Duodenal mucosa (tissue), 2 donors: ENCODE results near the gene ARHGAP40.
A peak's percentile ranks its signal among the peaks of the same experiment; 100 is the strongest.

Source experiments
- H3K27ac ChIP-seq: one replicate; pipeline ENCODE4 v1.7.0; 2013; ENCODE audit warnings: low read depth, low read length
- H3K27me3 ChIP-seq, 2 donors: one replicate each; pipeline ENCODE4 v1.7.0; 2013; ENCODE audit warnings: low read length in 2 of 2, control low read depth in 1 of 2; ENCODE audit not compliant: insufficient read depth in 2 of 2, control insufficient read depth in 1 of 2
- H3K36me3 ChIP-seq, 2 donors: one replicate each; pipeline ENCODE4 v1.7.0; 2013; ENCODE audit warnings: low read length in 2 of 2, control low read depth in 1 of 2; ENCODE audit not compliant: insufficient read depth in 2 of 2, control insufficient read depth in 1 of 2
- H3K4me1 ChIP-seq, 2 donors: one replicate each; pipeline ENCODE4 v1.7.0; 2013; ENCODE audit warnings: low read length in 2 of 2, control low read depth in 1 of 2; ENCODE audit not compliant: insufficient read depth in 2 of 2, control insufficient read depth in 1 of 2
- H3K4me3 ChIP-seq, 2 donors: one replicate each; pipeline ENCODE4 v1.7.0; 2013; ENCODE audit warnings: low read length in 2 of 2, low read depth in 1 of 2
- H3K9ac ChIP-seq, 2 donors: one replicate each; pipeline ENCODE4 v1.7.0; 2013; ENCODE audit warnings: low read length in 2 of 2, low read depth in 1 of 2
- H3K9me3 ChIP-seq, 2 donors: one replicate each; pipeline ENCODE4 v1.7.0; 2013; ENCODE audit warnings: low read length in 2 of 2, control low read depth in 1 of 2; ENCODE audit not compliant: control insufficient read depth in 1 of 2

The ARHGAP40 gene

DNA sequence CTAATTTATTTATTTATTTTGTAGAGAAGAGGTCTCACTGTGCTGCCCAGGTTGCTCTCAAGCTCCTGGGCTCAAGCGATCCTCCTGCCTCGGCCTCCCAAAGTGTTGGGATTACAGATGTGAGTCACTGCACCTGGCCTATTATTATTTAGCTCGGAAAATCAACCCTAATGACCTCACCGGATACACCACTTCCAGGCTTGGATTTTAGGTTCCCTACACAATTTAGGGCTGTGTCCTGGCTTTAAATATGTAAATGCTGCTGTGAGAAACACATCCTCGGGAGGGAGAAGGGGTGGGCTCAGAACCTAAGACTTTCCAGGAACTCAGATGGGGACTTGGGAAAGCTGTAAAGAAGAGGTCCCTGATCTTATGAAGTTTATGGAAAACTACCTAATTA lies 71.7 kb downstream of the ARHGAP40 start:
- H3K36me3 ChIP-seq, result no peaks in the 10 kb centered on the region
- no peak overlapping the region for H3K27ac ChIP-seq
- H3K9ac ChIP-seq, result no peak overlapping the region
- peaks cover 5 to 6% of the 10 kb centered on the region in 2 donors for H3K4me1 ChIP-seq
- peak overlapping the region; percentile 56 to 58 for H3K4me3 ChIP-seq
- no peaks in the 10 kb centered on the region for H3K9me3 ChIP-seq
- H3K27me3 ChIP-seq, result peaks cover 30 to 32% of the 10 kb centered on the region in 2 donors

- Histone ChIP-seq H3K9me3 (no peaks in the 10 kb centered on the region), H3K9ac (peak overlapping the region in 1 of 2 donors; percentile 33), H3K27me3 (peaks cover 30 to 32% of the 10 kb centered on the region in 2 donors), H3K36me3 (no peaks in the 10 kb centered on the region), H3K4me1 (peaks cover 5 to 6% of the 10 kb centered on the region in 2 donors), H3K4me3 (peak overlapping the region; percentile 56 to 58), H3K27ac (no peak overlapping the region)
Observed at GRCh38 chr20:38673725-38674091, 72.1 kb downstream of the ARHGAP40 start.

DNA sequence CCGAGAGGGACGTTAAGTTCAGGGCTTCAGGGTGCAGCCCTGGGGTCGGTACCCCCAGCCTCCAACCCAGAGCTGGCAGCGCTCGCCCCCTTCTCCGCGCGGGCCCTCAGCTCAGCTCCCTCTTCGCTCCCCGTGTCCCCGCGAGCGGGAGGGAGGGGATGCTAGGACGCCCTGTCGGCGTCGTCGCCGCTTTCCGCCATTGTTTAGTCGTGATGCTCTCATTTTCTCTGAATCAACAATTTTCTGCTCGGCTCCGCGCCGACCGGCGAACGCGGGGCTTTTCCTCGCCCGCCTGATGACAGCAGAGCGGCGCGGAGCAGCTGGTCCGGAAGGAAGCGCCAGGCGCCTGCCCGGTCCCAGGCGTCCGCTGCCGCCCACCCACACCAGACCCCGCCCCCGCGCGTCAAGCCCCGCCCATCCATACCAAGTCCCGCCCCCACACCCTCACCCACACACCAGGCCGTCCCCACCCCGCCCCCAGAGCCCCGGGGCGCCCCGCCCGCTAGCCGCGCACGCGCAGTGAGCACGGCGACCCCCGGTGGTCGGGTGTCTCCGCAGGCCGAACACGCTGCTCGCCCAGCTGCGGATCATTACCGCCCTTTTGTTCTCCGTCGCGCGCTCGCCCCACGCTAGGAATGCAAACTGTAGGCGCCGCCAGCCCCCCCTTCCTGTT lies 72.6 kb downstream of the ARHGAP40 start:
- Histone ChIP-seq H3K27me3 (peaks cover 26 to 32% of the 10 kb centered on the region in 2 donors), H3K4me3 (peak overlapping the region; percentile 56 to 58), H3K9ac (peak overlapping the region in 1 of 2 donors; percentile 33), H3K27ac (no peak overlapping the region), H3K36me3 (no peaks in the 10 kb centered on the region), H3K9me3 (no peaks in the 10 kb centered on the region), H3K4me1 (peaks cover 5 to 6% of the 10 kb centered on the region in 2 donors)

GRCh38 chr20:38674765-38675133 lies 73.1 kb downstream of the ARHGAP40 start:
- Histone ChIP-seq H3K4me1 (peaks cover 5 to 6% of the 10 kb centered on the region in 2 donors), H3K9me3 (no peaks in the 10 kb centered on the region), H3K9ac (no peak overlapping the region), H3K36me3 (no peaks in the 10 kb centered on the region), H3K27me3 (peaks cover 26 to 32% of the 10 kb centered on the region in 2 donors), H3K27ac (no peak overlapping the region), H3K4me3 (no peak overlapping the region)

DNA sequence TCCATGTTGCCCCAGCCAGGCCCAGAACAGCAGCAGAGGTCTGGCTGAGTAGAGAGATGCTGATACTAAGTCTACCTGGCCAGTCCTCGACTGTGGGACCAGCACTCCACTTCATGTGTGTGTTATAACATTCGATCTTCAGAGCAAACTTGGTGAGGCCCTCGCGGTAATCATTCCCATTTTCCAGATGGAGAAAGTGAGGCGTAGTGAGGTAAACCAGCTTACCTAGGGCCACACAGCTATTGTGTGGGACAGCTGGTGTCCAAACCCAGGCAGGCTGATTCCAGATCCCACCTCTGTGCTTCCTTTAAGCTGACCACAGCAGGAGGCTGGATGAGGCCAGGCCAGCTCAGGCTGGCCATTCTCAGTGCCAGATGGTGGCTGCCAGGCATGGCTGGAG lies 75.0 kb downstream of the ARHGAP40 start:
- no peaks in the 10 kb centered on the region for H3K36me3 ChIP-seq
- peaks cover 19 to 30% of the 10 kb centered on the region in 2 donors for H3K27me3 ChIP-seq
- no peak overlapping the region for H3K9ac ChIP-seq
- H3K9me3 ChIP-seq, result no peaks in the 10 kb centered on the region
- H3K4me1 ChIP-seq, result peaks cover 5 to 6% of the 10 kb centered on the region in 2 donors
- H3K27ac ChIP-seq, result no peak overlapping the region
- H3K4me3 ChIP-seq, result no peak overlapping the region

DNA sequence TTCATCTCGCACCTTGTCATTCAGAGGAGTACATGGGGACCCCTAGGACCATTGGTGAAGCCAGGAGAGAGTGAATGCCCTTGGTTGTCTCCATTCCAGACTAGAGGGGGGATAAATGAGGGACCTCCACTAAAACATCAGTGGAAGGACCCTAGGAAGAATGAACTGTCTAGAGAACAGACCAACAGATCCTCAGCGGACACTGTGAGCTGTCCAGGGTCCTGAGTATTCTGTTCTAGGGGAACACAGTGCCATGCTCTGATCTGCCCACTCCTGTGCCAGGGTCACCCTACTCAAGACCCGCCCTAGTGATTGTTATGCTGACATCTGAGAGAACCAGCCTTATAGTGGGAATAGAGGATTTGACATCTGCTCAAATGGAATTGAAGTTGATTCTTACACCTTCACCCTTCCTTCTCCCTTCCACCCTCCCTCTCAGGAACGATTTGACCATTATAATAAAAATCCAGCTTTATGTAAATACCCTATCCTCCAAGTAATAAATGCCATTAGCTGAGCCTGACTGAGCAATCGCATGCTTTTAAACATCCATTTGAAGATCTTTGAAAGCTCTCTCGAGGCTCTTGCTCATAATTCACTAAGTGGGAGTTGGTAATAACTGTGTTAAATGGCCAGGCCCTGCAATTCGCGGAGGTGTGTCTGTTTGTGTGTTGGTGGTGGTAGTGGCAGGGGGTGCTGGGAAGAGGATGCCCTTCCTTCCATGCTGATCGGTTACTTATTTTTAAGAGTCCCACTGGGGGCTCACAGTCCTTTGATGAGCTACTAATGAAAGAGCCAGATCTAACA lies 79.1 kb downstream of the ARHGAP40 start:
- Histone ChIP-seq H3K27ac (no peak overlapping the region), H3K4me1 (no peaks in the 10 kb centered on the region), H3K27me3 (no peaks in the 10 kb centered on the region), H3K36me3 (no peaks in the 10 kb centered on the region), H3K4me3 (no peak overlapping the region), H3K9me3 (no peaks in the 10 kb centered on the region), H3K9ac (no peak overlapping the region)

GRCh38 chr20:38685271-38685670 lies 83.7 kb downstream of the ARHGAP40 start:
- no peaks in the 10 kb centered on the region for H3K9me3 ChIP-seq
- no peaks in the 10 kb centered on the region for H3K4me1 ChIP-seq
- H3K4me3 ChIP-seq, result no peak overlapping the region
- H3K27ac ChIP-seq, result no peak overlapping the region
- H3K9ac ChIP-seq, result no peak overlapping the region
- no peaks in the 10 kb centered on the region for H3K36me3 ChIP-seq
- H3K27me3 ChIP-seq, result peaks cover 0 to 3% of the 10 kb centered on the region in 2 donors

DNA sequence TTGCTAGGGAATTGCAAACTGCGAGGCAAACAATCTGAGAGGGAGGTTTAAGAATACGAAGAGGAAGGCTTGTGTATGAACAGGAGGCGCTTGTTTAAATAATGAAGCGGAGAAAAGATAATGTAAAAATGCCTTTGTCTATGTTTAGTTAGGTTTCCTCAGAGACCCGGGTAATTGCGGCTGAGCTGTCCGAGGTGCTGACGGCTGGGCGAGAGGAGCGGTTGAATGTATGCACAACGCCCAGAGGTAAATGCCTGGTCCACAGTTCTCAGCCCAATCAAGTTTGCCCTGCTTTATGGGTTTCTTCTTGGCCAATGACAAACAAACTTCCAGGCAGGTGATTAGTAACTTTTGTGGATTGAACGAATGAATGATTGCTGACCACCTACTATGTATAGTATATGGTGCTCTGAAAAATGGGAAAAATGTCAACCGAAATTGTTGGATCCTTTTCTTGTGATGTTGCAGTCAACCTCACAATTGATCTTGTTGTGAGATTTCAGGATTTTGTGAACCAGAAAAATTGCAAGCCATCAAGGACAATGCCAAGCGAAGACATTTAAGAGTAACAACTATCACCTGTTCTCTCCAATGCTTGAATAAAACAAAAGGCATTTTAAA lies 84.4 kb downstream of the ARHGAP40 start:
- Histone ChIP-seq H3K27me3 (peaks cover 0 to 3% of the 10 kb centered on the region in 2 donors), H3K4me3 (no peak overlapping the region), H3K9me3 (no peaks in the 10 kb centered on the region), H3K4me1 (no peaks in the 10 kb centered on the region), H3K9ac (no peak overlapping the region), H3K27ac (no peak overlapping the region), H3K36me3 (no peaks in the 10 kb centered on the region)

DNA sequence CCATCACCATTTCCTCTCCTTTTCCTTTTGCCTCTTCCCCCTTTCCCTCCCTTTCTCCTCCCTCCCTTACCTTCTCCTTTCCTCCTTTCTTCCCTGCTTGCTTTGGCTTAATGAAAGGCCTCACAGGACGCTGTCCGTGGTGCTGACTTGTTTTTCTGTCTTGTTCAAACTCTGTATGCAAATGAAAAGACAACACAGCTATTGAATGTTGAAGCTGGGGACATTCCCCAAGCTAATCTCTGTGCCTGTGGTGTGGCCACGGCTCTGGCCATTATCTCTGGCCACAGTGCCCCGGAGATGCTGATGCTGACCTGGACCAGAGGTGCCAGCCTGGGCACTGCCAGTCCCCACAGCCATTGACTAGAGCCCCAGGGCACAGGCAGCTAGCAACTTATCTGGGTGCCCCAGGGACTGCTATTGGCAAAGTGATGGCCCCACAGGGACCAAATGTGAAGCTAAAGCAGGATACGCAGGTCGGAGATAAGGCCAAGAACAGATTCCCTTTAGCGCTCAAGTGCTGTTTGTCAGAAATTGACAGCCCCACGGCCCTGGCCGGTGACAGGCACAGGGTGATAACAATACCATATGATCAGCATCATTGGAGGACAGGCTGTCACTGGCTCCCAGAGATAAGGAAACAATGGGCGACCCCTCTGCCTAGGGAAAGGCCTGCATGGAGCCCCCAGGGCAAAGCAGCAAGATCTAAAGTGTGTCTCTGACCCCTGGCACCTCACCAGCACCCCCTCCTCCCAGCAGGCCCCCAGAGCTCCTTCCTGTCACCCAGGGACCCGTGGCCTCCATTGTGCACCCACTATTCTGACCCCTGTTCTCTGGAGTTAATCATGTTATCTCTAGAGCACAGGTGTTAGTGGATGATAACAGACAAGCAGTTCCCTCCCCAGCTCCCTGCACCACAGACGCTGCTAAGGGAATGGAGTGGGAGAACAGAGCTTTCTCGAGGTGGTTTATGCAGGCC lies 91.1 kb downstream of the ARHGAP40 start:
- Histone ChIP-seq H3K27me3 (peaks cover 0 to 3% of the 10 kb centered on the region in 2 donors), H3K36me3 (no peaks in the 10 kb centered on the region), H3K9ac (no peak overlapping the region), H3K4me3 (no peak overlapping the region), H3K27ac (no peak overlapping the region), H3K4me1 (no peaks in the 10 kb centered on the region), H3K9me3 (no peaks in the 10 kb centered on the region)
